LNCAP (cell line): ENCODE data around the gene GPM6B.

Experiments
- TF ChIP-seq, protein P1 (sequence below): fragments of 450-650 bp; IDR thresholded peaks from 2 replicates; pipeline ENCODE4 v1.5.1; 2017; ENCODE audit warnings: mild to moderate bottlenecking

Gene GPM6B

DNA sequence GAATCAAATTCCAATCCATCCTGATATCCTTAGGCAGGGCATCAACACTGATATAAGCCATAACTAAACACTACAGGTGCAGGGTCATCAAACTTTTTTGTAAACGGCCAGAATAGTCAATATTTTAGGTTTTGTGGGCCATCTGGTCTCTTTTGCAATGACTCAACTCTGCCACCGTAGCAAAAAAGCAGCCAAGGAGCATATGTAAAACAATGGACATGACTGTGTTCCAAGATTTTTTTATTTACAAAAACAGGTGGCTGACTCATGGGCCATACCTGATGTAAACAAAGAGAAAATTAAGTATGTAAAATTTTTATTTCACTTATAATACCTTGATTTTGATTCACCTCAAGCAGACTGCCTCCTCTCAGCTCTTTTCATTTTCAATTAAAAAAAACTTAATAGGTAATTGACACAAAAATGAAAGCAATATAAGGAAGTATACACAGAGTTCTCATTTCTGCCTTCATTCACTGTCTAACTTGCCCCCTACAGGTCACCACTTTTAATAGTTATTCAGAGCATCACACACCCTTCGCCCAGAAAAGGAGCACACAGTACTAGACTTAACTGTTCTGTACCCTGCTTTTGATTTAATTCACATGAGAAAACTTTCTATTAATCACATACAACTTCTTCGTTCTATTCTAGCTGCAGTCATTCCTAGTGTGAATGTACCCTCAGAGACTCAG, 35.3 kb upstream of the GPM6B start:
- TF ChIP-seq, protein P1, sequence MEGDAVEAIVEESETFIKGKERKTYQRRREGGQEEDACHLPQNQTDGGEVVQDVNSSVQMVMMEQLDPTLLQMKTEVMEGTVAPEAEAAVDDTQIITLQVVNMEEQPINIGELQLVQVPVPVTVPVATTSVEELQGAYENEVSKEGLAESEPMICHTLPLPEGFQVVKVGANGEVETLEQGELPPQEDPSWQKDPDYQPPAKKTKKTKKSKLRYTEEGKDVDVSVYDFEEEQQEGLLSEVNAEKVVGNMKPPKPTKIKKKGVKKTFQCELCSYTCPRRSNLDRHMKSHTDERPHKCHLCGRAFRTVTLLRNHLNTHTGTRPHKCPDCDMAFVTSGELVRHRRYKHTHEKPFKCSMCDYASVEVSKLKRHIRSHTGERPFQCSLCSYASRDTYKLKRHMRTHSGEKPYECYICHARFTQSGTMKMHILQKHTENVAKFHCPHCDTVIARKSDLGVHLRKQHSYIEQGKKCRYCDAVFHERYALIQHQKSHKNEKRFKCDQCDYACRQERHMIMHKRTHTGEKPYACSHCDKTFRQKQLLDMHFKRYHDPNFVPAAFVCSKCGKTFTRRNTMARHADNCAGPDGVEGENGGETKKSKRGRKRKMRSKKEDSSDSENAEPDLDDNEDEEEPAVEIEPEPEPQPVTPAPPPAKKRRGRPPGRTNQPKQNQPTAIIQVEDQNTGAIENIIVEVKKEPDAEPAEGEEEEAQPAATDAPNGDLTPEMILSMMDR = no peak

- TF ChIP-seq, protein P1 = no peak
Observed at GRCh38 chrX:13845721-13846378, 29.0 kb upstream of the GPM6B start.

DNA sequence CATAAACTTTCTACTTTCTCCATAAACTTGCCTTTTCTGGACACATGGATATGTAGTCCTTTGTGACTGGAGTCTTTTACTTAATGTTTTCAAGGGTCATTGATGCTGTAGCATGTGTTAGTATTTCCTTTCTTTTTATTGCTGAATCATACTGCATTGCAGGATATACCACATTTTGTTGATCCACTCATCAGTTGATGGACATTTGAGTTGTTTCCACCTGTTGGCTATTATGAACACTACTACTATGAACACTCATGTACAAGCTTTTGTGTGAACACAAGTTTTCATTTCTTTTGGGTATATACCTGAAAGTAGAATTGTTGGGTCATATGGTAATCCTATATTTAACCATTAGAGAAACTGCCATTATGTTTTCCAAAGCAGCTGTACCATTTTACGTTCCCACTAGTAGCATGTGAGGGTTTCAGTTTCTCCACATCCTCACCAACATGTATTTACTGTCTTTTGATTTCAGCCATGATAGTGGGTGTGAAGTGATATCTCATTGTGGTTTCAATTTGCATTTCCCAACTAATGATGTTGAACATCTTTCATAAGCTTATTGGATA, 26.3 kb upstream of the GPM6B start:
- TF ChIP-seq, protein P1 = no peak

GRCh38 chrX:13840121-13840520, 23.2 kb upstream of the GPM6B start:
- TF ChIP-seq, protein P1 = no peak

GRCh38 chrX:13837290-13837745, 20.4 kb upstream of the GPM6B start:
- TF ChIP-seq, protein P1 = no peak

GRCh38 chrX:13836575-13836974, 19.7 kb upstream of the GPM6B start:
- TF ChIP-seq, protein P1 = no peak

DNA sequence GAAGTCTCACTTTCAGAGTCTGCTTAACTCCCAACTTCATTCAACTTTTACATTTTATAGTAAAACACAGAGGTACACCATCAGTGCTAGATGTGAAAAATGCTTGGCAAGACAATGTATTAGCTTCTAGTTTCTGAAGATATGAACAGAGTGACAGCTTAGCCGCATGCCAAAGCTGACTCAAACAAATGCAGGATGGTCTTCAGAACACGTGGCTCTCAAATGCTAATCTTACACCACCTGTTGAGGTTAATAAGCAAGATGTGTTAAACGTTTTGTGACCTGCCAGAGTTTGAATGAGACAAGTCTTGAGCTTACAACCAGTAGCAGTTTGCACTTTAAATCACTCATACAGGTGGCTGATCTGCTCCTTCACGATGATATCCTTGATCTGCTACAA, 18.9 kb upstream of the GPM6B start:
- TF ChIP-seq, protein P1 = no peak
